Measurements from ENCODE around the gene FAAH. TPM values are rescaled to one million over a fixed set of nuclear protein-coding genes. Genes with fewer than 3 reads are reported as not detected.
"Not testable (repeated sequence)": the region's sequence is repeated elsewhere in the genome, so short reads cannot be mapped to it uniquely, and the experiment has no call there.

The FAAH gene
- total RNA-seq (2014; rRNA removed; shearing (Covaris generic)), result 0.74 TPM in 1 of 2 replicates, not detected in the other

DNA sequence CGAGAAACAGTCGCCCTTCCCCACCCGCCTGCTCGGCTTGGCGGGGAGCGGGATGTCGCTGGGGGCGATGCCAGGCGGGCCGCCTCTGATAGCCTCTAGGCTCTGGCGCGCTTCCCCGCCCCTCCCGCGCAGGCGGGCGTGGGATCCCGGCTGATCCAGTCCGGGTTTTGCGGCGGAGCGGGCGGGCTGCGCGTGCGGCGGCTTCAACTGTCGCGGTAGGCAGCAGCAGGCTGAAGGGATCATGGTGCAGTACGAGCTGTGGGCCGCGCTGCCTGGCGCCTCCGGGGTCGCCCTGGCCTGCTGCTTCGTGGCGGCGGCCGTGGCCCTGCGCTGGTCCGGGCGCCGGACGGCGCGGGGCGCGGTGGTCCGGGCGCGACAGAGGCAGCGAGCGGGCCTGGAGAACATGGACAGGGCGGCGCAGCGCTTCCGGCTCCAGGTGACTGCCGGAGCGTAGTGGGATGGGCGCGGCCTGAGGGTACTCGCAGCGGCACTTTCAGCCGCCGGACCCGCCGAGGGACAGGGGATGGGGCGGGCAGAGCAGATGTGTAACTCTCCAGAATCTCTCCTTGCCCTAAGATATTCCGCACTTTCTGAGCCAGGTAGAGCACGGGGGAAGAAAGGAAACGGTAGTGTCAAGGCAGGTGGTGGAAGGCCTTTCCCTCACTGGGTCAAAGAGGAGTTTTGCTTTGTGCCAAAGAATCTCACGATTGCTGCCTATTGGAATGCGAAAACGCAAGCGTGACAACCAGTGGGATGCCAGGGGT, at the start of gene FAAH:
FAAH (plus strand) TSS at position 210 of the 764 bp plus-strand sequence; CDS start at position 242, 32 bp downstream.
- H3K27me3 ChIP-seq (replicated peaks), result peaks cover 26% of the 10 kb centered on the region
- no peak for DNase-seq (ENCODE audit: low read depth in 1 of 2, low spot score in 2 of 2)
- peak within 1 kb of the TSS; percentile 29 for H3K4me3 ChIP-seq
- no peaks in the 10 kb centered on the region for H3K36me3 ChIP-seq
- no peak within 1 kb of the TSS for H3K27ac ChIP-seq
- H3K9me3 ChIP-seq (replicated peaks), result peaks cover 18% of the 10 kb centered on the region
- H3K4me1 ChIP-seq (replicated peaks), result peaks cover 7% of the 10 kb centered on the region

DNA sequence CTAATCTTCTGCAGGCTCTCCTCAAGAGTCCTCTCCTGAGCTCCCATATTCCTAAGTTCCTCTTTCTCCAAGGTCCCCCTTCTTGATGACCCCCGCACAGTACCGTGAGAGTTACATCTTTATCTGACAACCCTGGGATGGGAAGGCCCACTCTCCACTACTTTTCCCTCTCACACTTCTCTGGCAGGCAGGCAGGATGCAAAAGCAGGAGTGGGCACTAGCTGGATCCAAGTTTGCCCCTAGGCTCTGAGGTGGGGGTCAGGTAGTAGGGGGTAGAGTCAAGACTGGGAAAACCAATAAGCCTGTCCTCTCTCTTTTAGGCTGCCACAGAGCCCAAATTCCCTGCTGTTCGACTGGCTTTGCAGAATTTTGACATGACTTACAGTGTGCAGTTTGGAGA, 49.6 kb upstream of the FAAH start:
- H3K4me3 ChIP-seq, result no peak overlapping the region
- no peaks in the 10 kb centered on the region for H3K9me3 ChIP-seq (replicated peaks)
- DNase-seq (ENCODE audit: low read depth in 1 of 2, low spot score in 2 of 2), result no peak
- H3K4me1 ChIP-seq (replicated peaks), result peaks cover 9% of the 10 kb centered on the region
- H3K27ac ChIP-seq, result no peak overlapping the region
- no peaks in the 10 kb centered on the region for H3K27me3 ChIP-seq (replicated peaks)
- H3K36me3 ChIP-seq, result peaks cover 60% of the 10 kb centered on the region

DNA sequence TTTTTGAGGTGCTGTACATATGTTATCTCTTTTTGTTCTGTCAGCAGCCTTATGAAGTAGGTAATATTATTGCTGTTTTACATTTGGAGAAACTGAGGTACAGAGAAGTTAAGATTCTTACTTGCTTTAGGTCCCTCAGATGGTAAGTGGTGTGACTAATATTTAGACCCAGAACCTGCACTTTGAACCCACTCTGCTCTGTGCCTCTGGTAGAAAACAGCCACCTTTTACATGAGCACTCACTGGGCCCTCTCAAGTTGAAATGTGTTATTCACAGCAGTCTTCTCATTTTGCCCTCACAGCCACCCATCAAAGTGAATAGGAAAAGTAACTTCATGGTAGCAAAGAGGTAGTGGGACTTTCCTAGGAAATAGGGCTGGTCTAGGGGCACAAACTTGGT, 48.8 kb upstream of the FAAH start:
- Histone ChIP-seq H3K36me3 (peaks cover 68% of the 10 kb centered on the region), H3K27me3 (replicated peaks) (no peaks in the 10 kb centered on the region), H3K27ac (no peak overlapping the region), H3K9me3 (replicated peaks) (no peaks in the 10 kb centered on the region), H3K4me1 (replicated peaks) (peaks cover 6% of the 10 kb centered on the region; the same call in 1 of the 2 replicates), H3K4me3 (no peak overlapping the region)
- no peak for DNase-seq (ENCODE audit: low read depth in 1 of 2, low spot score in 2 of 2)

DNA sequence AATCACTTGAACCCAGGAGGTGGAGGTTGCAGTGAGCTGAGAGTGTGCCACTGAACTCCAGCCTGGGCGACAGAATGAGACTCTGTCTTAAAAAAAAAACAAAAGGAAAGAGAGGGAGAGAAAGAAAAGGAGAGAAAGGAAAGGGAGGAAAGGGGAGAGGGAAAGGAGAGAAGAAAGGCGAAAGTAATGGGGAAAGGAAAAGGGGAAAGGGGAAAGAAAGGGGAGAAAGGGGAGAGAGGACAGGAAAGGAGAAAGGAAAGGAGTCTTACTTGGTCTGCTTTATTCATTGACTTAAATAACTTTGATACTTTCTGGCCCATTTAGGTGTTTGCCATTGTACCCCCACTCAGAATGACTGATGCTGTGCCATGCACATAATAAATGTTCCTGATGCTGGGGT, 41.8 kb upstream of the FAAH start:
- Histone ChIP-seq H3K4me3 (no peak overlapping the region), H3K4me1 (replicated peaks) (no peaks in the 10 kb centered on the region), H3K36me3 (peaks cover 68% of the 10 kb centered on the region), H3K9me3 (replicated peaks) (no peaks in the 10 kb centered on the region), H3K27ac (no peak overlapping the region), H3K27me3 (replicated peaks) (no peaks in the 10 kb centered on the region)
- DNase-seq (ENCODE audit: low read depth in 1 of 2, low spot score in 2 of 2), result no peak

- H3K9me3 ChIP-seq (replicated peaks); H3K4me1 ChIP-seq (replicated peaks); DNase-seq (ENCODE audit: low read depth in 1 of 2, low spot score in 2 of 2); H3K4me3 ChIP-seq; H3K27ac ChIP-seq; H3K27me3 ChIP-seq (replicated peaks): not testable (repeated sequence)
- peaks cover 64% of the 10 kb centered on the region for H3K36me3 ChIP-seq
These were observed 38.2 kb upstream of the FAAH start for GRCh38 chr1:46355920-46356319.

GRCh38 chr1:46362158-46362557, 32.0 kb upstream of the FAAH start:
- Histone ChIP-seq H3K4me3 (no peak overlapping the region), H3K36me3 (peaks cover 70% of the 10 kb centered on the region)
- no peak for DNase-seq (ENCODE audit: low read depth in 1 of 2, low spot score in 2 of 2)

GRCh38 chr1:46363121-46363520, 31.0 kb upstream of the FAAH start:
- Histone ChIP-seq H3K36me3 (peaks cover 64% of the 10 kb centered on the region), H3K4me1 (replicated peaks) (no peaks in the 10 kb centered on the region), H3K27me3 (replicated peaks) (no peaks in the 10 kb centered on the region), H3K4me3 (no peak overlapping the region), H3K9me3 (replicated peaks) (no peaks in the 10 kb centered on the region), H3K27ac (no peak overlapping the region)
- no peak for DNase-seq (ENCODE audit: low read depth in 1 of 2, low spot score in 2 of 2)

More at GRCh38 chr1:46362158-46362557, 32.0 kb upstream of the FAAH start:
- H3K27me3 ChIP-seq (replicated peaks), result no peaks in the 10 kb centered on the region
- no peak overlapping the region for H3K27ac ChIP-seq
- no peaks in the 10 kb centered on the region for H3K9me3 ChIP-seq (replicated peaks)
- H3K4me1 ChIP-seq (replicated peaks), result no peaks in the 10 kb centered on the region

DNA sequence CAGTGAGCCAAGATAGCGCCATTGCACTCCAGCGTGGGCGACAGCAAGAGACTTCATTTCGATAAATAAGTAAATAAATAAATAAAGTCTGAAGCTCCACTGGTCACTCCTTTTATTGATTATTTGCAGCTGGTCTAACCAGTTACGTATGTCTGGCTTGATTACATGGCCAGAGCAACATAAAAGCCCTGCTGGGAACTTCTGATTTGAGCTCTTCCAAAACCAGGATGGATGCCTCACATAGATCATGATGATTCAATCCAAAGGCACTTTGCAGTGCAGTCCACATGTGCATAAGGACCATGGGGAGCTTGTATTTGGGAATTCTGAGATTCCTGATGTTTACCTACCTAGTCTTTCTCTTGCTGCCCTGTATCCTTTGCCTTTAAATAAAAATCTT, 29.5 kb upstream of the FAAH start:
- no peaks in the 10 kb centered on the region for H3K9me3 ChIP-seq (replicated peaks)
- no peak for DNase-seq (ENCODE audit: low read depth in 1 of 2, low spot score in 2 of 2)
- no peaks in the 10 kb centered on the region for H3K27me3 ChIP-seq (replicated peaks)
- no peaks in the 10 kb centered on the region for H3K4me1 ChIP-seq (replicated peaks)
- no peak overlapping the region for H3K27ac ChIP-seq
- H3K4me3 ChIP-seq, result no peak overlapping the region
- H3K36me3 ChIP-seq, result peaks cover 60% of the 10 kb centered on the region

GRCh38 chr1:46365796-46366195, 28.3 kb upstream of the FAAH start:
- not testable (repeated sequence) for DNase-seq (ENCODE audit: low read depth in 1 of 2, low spot score in 2 of 2); H3K9me3 ChIP-seq (replicated peaks); H3K27me3 ChIP-seq (replicated peaks); H3K27ac ChIP-seq; H3K4me3 ChIP-seq; H3K4me1 ChIP-seq (replicated peaks)
- H3K36me3 ChIP-seq, result peaks cover 53% of the 10 kb centered on the region

DNA sequence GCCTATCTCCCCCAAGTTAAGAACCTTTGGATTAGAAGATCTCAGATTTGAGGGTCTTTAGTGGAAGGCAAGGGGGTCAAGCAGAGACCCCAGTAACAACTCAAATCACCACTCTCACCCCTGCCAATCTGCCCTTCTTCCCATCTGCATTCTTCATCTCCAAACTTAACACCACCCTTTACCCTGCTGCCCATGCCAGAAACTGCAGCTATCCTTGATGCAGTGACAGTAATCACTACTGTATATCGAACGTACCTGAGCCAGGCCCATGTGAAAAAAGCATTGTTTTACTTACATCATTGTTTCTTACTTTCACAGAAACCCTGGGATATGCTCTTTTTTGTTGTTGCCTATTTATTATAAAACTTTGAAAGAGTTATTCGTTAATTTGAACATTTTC, 27.0 kb upstream of the FAAH start:
- DNase-seq (ENCODE audit: low read depth in 1 of 2, low spot score in 2 of 2), result no peak
- Histone ChIP-seq H3K27ac (no peak overlapping the region), H3K27me3 (replicated peaks) (no peaks in the 10 kb centered on the region), H3K36me3 (peaks cover 40% of the 10 kb centered on the region), H3K4me3 (no peak overlapping the region), H3K4me1 (replicated peaks) (no peaks in the 10 kb centered on the region), H3K9me3 (replicated peaks) (no peaks in the 10 kb centered on the region)

GRCh38 chr1:46367701-46368100, 26.4 kb upstream of the FAAH start:
- H3K27ac ChIP-seq; H3K4me3 ChIP-seq; H3K27me3 ChIP-seq (replicated peaks); H3K4me1 ChIP-seq (replicated peaks); H3K9me3 ChIP-seq (replicated peaks); DNase-seq (ENCODE audit: low read depth in 1 of 2, low spot score in 2 of 2): not testable (repeated sequence)
- H3K36me3 ChIP-seq, result peaks cover 36% of the 10 kb centered on the region

GRCh38 chr1:46368791-46369190, 25.3 kb upstream of the FAAH start:
- H3K4me1 ChIP-seq (replicated peaks), result no peaks in the 10 kb centered on the region
- peaks cover 27% of the 10 kb centered on the region for H3K36me3 ChIP-seq
- DNase-seq (ENCODE audit: low read depth in 1 of 2, low spot score in 2 of 2), result no peak
- no peaks in the 10 kb centered on the region for H3K27me3 ChIP-seq (replicated peaks)
- no peaks in the 10 kb centered on the region for H3K9me3 ChIP-seq (replicated peaks)
- no peak overlapping the region for H3K27ac ChIP-seq
- no peak overlapping the region for H3K4me3 ChIP-seq

- no peak overlapping the region for H3K27ac ChIP-seq
- no peaks in the 10 kb centered on the region for H3K27me3 ChIP-seq (replicated peaks)
- no peaks in the 10 kb centered on the region for H3K4me1 ChIP-seq (replicated peaks)
- H3K36me3 ChIP-seq, result peaks cover 22% of the 10 kb centered on the region
- DNase-seq (ENCODE audit: low read depth in 1 of 2, low spot score in 2 of 2), result no peak
- H3K4me3 ChIP-seq, result no peak overlapping the region
- H3K9me3 ChIP-seq (replicated peaks), result no peaks in the 10 kb centered on the region
These were observed 24.4 kb upstream of the FAAH start for GRCh38 chr1:46369542-46370213.

DNA sequence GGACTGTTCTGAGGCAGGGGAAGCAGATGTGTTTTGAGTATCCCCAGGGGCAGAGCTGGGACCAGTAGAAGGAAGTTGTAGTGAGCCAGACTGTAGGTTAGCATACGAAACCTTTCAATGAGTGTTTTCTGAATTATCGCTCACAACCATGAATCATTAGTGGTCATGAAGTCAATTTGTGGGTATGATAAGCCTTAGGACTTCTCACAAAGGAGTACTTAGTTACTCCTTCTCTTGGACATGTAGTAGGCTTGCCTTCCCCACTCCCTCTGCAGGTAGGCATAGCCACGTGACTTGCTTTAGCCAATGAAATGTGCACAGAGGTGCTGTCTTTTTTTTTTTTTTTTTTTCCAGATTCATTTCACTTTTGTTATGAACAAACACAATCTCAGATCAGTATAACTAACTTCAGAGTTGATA, 23.9 kb upstream of the FAAH start:
- no peak overlapping the region for H3K4me3 ChIP-seq

More for the DNA sequence above, 23.9 kb upstream of the FAAH start:
- Histone ChIP-seq H3K27me3 (replicated peaks) (no peaks in the 10 kb centered on the region), H3K27ac (no peak overlapping the region), H3K36me3 (peaks cover 17% of the 10 kb centered on the region), H3K4me1 (replicated peaks) (no peaks in the 10 kb centered on the region), H3K9me3 (replicated peaks) (no peaks in the 10 kb centered on the region)
- no peak for DNase-seq (ENCODE audit: low read depth in 1 of 2, low spot score in 2 of 2)
